GM18505 (cell line): ENCODE results near the gene UQCR11.

ENCODE experiments used
- ATAC-seq: cut with Tn5 transposase; IDR thresholded peaks from one replicate; pipeline ENCODE4 v1.9.1; 2021; ENCODE audit not compliant: unreplicated experiment
- POLR2A ChIP-seq: IDR thresholded peaks from 4 replicates; pipeline ENCODE4 v1.6.1; 2011; ENCODE audit warnings: borderline replicate concordance; ENCODE audit not compliant: insufficient read depth, insufficient read length; ENCODE audit errors: extremely low read depth

The UQCR11 gene

DNA sequence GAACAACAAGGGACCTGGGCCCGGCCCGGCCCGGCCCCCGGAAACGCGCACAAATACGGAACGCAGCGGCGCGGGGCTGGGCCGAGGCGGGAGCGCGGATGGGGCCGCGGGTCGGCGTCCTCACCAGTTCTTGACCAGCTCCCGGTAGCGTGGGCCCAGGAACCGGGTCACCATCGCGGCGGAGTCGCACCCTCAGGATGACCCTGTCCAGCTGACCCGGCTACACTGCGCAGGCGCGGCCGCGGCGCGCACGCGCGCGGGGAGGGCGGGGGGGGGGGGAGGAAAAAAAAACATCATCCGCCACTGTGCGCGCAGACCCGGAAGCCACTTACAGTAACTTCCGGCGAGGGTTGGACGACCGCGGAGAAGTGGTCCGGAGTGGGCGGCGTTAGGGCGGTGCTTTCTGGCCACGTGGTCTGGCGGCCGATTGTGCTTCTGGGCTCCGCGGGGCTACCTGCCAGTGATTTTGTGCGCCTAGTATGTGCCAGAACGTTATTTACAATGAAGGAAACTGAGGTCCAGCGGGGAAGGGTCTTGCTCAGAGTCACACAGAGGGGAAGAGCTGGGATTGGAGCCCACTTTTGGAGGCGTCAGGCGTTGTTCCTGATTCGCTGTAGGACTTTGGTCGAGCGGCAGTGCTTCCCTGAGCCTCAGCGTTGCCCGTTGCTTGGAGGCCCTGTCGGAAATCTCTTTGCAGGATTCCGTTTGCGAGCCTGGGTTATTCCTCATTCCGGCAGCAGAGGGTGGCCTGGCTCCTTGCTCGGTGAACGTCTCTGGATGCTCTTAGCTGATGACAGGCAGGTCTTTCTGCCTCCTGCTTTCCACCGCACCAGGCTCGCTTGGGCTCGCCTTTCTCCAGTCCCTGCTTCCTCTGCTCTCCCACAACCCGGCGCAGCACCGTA lies at the start of gene UQCR11:
TSS of gene UQCR11 (minus strand) at position 227 of the 902 bp plus-strand sequence. CDS start at position 174, 53 bp downstream.
- ATAC-seq, result peak; percentile 76

DNA sequence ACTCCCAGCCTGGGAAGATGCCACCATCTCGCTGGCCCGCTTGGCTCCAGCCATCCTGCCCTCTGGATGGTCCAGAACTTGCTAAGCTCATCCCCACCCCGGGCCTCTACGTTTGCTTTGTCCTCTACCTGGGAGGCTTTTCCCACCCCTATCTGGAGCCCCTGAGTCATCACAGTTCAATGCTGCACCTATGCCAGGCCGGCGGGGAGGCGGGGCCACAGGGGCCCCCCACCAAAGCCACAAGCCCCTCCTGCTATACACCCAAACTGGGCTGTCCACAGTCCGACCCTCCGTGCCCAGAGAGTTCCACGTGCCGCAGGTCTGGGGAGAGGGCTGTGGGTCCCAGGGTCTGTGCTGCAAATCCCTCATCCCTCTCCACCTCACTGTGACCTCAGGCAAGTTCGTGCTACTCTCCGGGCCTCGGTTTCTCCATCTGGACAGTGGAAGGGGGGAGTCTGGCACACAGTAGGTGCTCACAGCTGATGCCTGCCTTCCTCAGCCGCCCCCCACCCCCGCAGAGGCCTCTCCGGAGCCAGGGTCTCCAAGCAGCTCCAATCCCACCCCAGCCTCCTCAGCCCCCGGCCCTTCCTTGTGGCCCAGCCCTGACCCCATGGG lies 49.0 kb upstream of the UQCR11 start:
- no peak for TF ChIP-seq POLR2A
- ATAC-seq, result no peak

More for the DNA sequence above, at the start of gene UQCR11:
- TF ChIP-seq POLR2A, result peak; percentile 73

DNA sequence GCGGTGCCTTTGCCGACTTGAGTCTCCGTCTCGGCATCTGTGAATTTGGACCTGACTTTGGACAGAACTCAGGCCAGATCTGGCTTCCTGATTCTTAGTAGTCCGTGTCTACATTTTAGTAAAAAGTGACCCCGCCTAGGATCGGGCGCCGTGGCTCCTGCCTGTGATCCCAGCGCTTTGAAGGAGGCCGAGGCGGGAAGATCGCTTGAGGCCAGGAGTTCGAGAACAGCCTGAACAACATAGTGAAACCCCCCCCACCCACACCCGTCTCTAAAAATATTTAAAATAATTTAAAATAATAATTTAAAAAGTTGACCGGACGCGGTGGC lies 48.0 kb upstream of the UQCR11 start:
- ATAC-seq, result no peak
- TF ChIP-seq POLR2A, result no peak

DNA sequence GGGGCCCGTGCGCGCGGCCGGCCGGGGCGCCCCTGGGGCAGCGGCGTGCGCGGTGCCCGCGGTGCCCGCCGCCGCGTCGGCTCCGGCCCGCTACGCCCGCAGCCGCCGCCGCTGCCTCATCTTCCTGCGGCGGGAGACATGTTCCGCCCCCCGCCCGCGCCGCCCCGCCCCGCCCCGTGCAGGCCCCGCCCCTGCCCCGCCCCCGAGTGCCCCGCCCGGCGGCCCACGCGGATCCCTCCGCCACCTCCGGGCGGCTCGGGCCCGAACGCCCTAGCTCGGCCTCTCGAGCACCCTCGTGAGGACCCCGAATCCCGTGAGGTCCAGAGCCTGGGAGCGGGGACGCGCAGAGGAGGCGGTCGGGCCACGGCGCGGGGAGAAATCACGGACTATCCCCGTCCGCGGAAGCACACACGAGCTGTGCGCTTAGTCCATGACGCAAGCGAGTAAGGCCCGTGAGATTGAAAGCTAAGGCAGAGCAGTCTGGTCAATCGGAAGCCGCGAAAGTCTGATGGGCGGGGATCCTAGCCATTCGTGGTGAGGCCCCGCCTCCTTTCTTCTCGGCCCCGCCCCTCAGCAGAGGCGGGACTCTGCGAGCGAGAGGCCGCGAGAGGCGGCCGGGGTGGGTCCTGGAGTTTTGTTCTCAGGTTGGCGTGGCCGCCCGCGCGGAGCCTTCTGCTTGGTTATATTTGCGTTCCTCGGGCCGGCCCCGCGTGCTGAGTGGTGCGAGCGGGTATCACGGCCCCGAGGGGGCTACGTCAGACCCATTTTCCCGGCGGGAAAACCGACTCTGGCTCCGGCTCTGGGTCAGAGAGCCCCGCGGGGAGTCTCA lies 47.4 kb upstream of the UQCR11 start, which contains the start of gene TCF3:
TSS of gene TCF3 (minus strand) at position 145 of the 829 bp plus-strand sequence. CDS start 2,367 bp downstream, outside the sequence.
- TF ChIP-seq POLR2A, result peak; percentile 44
- peak; percentile 60 for ATAC-seq

DNA sequence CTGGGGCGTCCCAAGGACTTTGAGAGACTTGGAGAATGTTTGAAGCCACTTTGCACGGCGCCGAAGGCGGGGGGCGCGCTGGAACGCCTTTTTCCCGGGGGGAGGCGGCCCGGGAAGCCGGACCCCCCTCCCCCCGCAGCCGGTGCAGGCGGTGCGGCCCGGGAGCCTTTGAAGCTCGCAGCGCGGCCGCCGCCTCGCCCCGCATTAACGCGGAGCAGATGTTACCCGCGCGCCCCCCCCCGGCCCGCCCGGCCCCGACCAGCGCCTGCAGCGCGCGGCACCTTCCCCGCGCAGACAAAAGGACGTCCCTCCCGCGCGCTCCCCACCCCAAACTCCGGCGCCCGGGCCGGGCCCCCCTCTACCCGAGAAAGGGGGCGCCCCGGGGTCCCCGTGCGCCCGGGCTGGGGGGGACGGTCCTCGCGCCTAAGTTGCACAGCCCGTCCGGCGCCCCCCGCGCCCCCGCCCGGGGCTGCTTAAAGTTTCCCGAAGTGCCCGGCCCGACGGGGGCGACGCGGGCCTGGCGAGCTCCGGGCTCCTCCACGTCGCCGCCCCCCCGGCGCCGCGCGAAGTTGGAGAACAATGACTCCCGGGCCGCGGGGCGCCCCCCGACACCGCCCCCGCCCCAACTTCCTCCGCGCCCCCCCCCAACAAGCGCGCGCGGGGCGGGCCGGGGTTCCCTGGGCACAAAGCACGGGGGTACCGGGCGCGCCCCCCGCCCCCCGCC lies 46.5 kb upstream of the UQCR11 start:
- ATAC-seq, result no peak
- peak; percentile 60 for TF ChIP-seq POLR2A

DNA sequence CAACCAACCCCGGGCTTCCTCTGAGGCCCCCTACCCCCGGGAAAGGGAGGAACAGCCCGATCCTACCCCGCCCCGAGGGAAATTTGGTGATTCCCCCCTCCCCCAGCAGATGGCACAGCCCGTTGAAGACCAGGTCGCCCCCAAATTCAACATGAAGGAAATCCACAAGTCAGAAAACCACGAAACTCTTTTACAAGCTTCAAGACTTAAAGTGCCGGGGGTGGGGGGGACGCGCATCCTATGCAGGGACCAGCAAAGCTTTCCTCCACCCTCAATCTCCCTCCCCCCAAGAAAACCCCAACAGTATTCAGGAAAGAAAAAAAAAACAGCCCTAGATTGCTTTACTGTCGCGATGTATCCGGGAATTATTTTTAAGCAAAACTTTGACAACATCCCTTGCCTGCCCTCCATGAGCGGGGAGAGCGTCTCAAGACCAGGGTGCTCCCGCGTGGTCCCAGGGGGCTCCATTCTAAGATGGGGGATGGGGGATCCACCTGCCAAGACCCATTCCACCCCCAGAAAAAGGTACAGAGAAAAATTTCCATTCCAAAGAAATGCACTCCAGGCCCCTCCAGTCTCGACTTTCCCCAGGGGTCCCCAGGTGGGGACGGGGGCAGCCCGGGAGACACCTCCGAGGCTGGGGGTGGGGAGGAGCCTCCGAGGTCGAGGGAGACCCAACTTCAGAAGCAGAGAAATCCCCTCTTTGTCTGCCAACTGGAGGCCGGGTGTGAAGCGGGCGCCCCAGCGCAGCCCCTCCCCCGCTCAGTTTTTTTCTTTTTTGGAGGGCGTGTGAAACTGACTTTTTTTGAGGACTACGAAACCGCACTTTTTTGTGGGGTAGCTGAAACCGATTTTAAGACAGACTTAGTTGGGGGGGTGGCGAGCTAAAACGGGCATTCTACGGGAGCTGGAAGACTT lies 45.6 kb upstream of the UQCR11 start:
- ATAC-seq, result no peak
- no peak for TF ChIP-seq POLR2A

DNA sequence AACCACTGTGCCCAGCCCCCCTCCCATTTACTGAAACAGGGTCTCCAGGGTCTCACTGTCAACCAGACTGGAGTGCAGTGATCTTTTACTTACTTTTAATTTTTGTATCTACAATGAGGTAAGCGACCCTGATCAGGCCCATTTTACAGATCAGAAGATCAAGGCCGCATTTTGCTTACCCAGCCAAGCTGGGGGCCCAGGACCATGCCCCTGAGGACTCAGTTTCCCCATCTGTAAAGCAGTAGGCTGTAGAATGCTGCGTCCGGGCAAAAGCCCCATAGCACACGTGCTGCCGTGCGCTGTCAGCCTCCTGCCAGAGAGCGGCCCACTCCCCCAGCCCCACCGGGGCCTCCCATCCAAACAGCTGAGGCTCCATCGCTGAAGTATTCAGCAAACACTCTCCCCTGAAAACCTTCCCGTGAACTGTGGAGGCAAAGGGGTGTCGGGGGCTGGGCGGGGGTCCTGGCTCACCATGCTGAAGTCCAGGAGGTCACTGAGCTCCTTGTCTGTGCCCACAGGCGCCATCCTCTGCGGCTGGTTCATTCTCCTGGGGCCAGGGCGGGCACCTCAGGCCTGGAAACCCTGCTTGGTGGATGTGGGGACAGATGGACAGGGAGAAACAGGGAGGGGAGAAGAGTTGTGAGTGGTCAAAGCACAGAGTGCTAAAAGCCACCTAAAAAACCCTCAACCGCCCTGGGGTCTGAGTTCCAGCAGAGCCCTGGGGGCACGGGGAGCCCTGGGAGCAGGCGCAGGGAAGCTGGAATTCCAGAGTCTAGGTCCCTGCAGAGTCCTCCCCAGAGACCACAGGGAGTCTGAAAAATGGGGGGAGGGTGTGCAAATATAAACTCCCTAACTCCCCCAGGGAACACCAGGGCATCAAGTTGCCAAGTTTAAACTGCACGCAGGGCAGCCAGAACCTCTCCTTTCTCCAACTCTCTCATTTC lies 44.7 kb upstream of the UQCR11 start:
- ATAC-seq, result no peak
- TF ChIP-seq POLR2A, result no peak

DNA sequence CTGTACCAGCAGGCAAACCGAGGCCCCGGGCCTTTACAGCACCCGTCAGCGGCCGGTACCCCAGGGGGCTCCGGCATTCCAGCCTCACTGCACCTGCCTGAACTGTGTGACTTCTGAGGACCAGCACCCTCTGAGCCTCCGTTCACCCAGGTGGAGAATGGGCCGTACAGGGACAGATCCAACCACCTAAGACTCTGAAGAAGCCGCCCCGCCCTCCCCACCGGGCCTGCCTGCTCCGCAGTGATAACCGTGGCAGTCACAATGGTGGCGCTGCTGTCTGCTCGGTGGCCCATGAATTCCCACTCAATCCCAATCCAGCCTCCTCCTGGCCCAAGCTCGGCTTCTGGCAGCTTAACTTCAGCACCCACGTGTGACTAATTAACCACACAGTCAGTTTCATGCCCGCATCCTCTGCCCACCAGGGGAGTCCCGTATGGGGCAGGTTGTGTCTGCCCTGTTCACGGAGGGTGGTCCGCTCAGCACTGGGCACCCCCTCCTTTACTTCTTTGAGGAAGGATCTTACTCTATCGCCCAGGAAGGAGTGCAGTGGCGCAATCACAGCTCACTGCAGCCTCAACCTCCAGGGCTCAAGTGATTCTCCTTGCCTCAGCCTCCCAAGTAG lies 43.8 kb upstream of the UQCR11 start:
- no peak for TF ChIP-seq POLR2A
- ATAC-seq, result no peak

DNA sequence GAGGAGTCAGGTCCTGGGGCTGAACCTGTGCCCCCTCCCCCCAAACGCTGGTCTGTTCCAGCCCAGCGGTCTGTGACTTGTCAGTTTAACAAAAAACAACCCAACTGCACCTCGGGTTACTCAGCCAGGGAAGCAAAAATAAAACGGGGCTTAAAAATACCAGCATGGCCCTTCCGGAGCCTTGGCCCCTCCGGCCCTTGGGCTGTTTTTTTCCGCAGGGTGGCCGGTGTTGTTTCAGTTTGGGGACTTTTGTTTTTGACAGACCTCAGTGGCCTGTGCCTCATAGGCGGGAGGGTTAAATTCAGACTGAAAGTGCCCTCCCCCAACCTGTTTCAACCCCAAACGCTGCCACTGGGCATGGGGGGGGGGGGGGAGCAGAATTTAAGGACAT lies 43.2 kb upstream of the UQCR11 start:
- peak; percentile 45 for TF ChIP-seq POLR2A
- ATAC-seq, result no peak
